ENCODE data around the gene LYZL1. TPM values are rescaled to one million over a fixed set of nuclear protein-coding genes. Genes with fewer than 3 reads are reported as not detected.

The LYZL1 gene
- total RNA-seq, 2 experiments from 2014 or later: not detected

DNA sequence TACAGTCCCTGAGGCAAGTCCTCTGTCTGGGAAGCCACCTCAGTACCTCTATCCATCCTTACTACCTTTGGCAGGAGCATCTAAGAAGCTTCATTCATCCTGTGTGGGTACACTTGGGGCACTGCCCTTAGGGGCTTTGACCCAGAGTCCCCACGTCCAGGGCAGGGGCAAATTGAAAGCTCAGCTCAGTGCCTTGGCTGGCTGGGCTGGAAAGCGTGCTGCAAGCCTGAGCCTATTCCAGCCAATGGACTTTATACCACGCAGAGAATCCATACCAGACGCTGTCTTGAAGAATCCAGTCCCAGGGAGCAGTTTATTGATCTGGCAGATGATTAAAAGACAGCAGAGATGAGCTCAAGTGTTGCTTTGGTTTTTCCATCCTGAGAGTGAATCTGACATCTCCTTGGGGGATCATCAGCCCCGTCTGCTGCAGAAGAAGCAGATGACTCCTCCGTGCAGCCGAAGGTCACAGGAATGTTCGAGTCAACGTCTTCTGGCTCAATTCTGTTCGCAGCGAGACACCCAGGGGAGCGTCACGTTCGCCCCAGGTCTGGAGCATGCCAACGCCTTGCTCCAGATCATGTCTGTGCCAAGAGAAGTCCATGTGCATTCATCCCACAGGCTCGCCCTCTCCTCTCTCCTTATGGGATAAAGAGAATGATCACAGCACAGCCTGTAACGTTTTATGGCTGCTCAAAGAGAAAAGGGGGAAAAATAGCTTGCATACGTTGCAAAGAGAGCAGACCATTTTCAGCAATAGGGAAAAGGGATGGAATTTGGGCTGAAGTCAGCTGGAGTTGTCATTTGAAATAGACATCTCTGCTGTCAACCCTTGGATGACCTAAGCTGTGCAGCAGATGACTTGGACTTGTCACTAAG is 35.8 kb upstream of the LYZL1 start:
- Histone ChIP-seq H3K4me3 (ENCODE audit: low read length) (no peak overlapping the region), H3K27me3 (ENCODE audit: control insufficient read depth in 1 of 2, insufficient read depth in 2 of 2, low read length in 2 of 2) (peaks cover 3% of the 10 kb centered on the region in 2 experiments), H3K36me3 (ENCODE audit: insufficient read depth, low read length) (no peaks in the 10 kb centered on the region), H3K4me1 (ENCODE audit: insufficient read depth, low read length) (no peaks in the 10 kb centered on the region), H3K27ac (ENCODE audit: low read depth in 1 of 2, low read length in 2 of 2) (no peak overlapping the region), H3K9me3 (ENCODE audit: control insufficient read depth in 1 of 2, insufficient read depth in 1 of 2, low read length in 2 of 2) (no peaks in the 10 kb centered on the region)
- no peak overlapping the region for H3K27ac Mint-ChIP-seq
- ChIA-PET POLR2A (no interaction called here), CTCF (interaction anchor here (0.7 kb wide), 1 partner anchor 1053 kb away, joined by 3 read pairs; no protein-coding TSS in a partner anchor)
- ATAC-seq (ENCODE audit: poor library complexity) (no peak), DNase-seq (no peak)
- H3K36me3 Mint-ChIP-seq (ENCODE audit: low read depth): no peaks in the 10 kb centered on the region
- no peaks in the 10 kb centered on the region for H3K9me3 Mint-ChIP-seq
- TF ChIP-seq, protein P1, sequence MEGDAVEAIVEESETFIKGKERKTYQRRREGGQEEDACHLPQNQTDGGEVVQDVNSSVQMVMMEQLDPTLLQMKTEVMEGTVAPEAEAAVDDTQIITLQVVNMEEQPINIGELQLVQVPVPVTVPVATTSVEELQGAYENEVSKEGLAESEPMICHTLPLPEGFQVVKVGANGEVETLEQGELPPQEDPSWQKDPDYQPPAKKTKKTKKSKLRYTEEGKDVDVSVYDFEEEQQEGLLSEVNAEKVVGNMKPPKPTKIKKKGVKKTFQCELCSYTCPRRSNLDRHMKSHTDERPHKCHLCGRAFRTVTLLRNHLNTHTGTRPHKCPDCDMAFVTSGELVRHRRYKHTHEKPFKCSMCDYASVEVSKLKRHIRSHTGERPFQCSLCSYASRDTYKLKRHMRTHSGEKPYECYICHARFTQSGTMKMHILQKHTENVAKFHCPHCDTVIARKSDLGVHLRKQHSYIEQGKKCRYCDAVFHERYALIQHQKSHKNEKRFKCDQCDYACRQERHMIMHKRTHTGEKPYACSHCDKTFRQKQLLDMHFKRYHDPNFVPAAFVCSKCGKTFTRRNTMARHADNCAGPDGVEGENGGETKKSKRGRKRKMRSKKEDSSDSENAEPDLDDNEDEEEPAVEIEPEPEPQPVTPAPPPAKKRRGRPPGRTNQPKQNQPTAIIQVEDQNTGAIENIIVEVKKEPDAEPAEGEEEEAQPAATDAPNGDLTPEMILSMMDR (IDR thresholded peaks at IDR 0.05): no peak
- H3K27me3 Mint-ChIP-seq: peaks cover 38% of the 10 kb centered on the region
- no peaks in the 10 kb centered on the region for H3K4me1 Mint-ChIP-seq (ENCODE audit: low read depth)
- intact Hi-C loops (cut with DNase I, micrococcal nuclease): no loop called here
- no peak overlapping the region for H3K4me3 Mint-ChIP-seq

DNA sequence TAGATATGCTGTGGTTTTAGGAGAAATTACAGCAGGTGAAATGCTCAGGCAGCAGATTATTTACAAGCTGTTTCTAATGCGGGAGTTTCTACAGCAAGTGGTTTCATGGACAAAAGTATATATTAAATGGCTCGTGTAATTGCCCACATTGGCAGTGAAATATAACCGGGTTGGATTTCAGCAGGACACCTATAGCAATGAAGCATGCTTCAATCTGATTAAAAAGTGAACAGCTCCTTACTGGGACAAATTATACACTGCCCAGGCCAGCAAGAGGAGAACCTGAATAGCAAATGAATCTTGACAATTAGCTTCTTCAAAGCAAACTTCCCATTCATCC is 35.2 kb upstream of the LYZL1 start:
- no peaks in the 10 kb centered on the region for H3K36me3 Mint-ChIP-seq (ENCODE audit: low read depth)
- no peaks in the 10 kb centered on the region for H3K9me3 Mint-ChIP-seq
- H3K27ac ChIP-seq (ENCODE audit: low read depth in 1 of 2, low read length in 2 of 2): no peak overlapping the region

DNA sequence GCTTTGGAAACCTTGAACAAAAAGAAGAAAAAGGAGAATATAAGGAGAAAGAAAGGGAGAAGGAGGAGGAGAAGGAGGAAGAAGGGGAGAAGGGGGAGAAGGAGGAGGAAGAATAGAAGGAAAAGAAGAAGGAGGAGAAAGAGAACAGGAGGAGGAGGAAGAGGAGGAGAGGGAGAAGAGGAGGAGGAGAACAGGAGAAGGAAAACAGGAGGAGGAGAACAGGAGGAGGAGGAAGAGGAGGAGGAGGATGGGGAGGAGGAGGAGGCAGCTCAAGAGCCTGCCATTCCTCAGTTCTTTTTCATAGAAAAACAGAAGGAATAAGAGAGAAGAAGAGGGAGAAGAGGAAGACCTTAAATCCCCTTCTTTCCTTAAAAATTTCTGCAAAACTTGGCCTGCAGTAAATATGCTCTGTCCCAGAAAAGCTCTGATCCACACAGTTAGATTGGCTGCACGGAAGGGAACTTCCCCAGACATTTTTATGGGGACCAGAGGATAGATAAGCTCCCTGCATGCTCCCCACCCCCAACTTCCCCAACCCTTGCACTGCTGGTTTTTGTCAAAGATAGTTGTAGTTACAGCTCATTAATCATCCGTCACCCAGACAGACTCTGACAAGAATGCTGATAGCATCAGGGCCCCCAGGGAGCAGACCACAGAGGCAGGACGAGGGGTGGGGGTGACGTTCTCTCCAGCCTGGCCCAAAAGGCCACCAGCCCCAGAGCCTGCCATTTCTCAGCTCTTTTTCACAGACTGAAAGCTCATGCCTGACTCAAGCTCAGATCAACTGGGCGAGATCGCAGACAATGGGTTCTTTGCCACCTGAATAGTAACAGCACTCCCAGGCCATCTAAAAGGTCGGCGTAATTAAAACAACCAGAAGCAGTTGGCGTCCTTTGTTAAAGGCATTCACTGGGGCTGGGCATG is 34.5 kb upstream of the LYZL1 start:
- Histone ChIP-seq H3K4me3 (ENCODE audit: low read length) (no peak overlapping the region), H3K4me1 (ENCODE audit: insufficient read depth, low read length) (no peaks in the 10 kb centered on the region), H3K36me3 (ENCODE audit: insufficient read depth, low read length) (no peaks in the 10 kb centered on the region), H3K27ac (ENCODE audit: low read depth in 1 of 2, low read length in 2 of 2) (no peak overlapping the region), H3K27me3 (ENCODE audit: control insufficient read depth in 1 of 2, insufficient read depth in 2 of 2, low read length in 2 of 2) (peaks cover 3% of the 10 kb centered on the region in 2 experiments), H3K9me3 (ENCODE audit: control insufficient read depth in 1 of 2, insufficient read depth in 1 of 2, low read length in 2 of 2) (no peaks in the 10 kb centered on the region)
- H3K9me3 Mint-ChIP-seq: no peaks in the 10 kb centered on the region
- peaks cover 34% of the 10 kb centered on the region for H3K27me3 Mint-ChIP-seq
- intact Hi-C loops (cut with DNase I, micrococcal nuclease): no loop called here
- DNase-seq (no peak), ATAC-seq (ENCODE audit: poor library complexity) (no peak)
- POLR2A ChIA-PET: no interaction called here
- CTCF ChIA-PET: interaction anchor here (0.7 kb wide), 1 partner anchor 1052 kb away, joined by 3 read pairs; no protein-coding TSS in a partner anchor
- no peak overlapping the region for H3K4me3 Mint-ChIP-seq
- no peak overlapping the region for H3K27ac Mint-ChIP-seq
- TF ChIP-seq, protein P1 (IDR thresholded peaks at IDR 0.05): no peak
- no peaks in the 10 kb centered on the region for H3K4me1 Mint-ChIP-seq (ENCODE audit: low read depth)
- H3K36me3 Mint-ChIP-seq (ENCODE audit: low read depth): no peaks in the 10 kb centered on the region

More for the DNA sequence above, 35.2 kb upstream of the LYZL1 start:
- Histone ChIP-seq H3K9me3 (ENCODE audit: control insufficient read depth in 1 of 2, insufficient read depth in 1 of 2, low read length in 2 of 2) (no peaks in the 10 kb centered on the region), H3K36me3 (ENCODE audit: insufficient read depth, low read length) (no peaks in the 10 kb centered on the region), H3K4me1 (ENCODE audit: insufficient read depth, low read length) (no peaks in the 10 kb centered on the region), H3K4me3 (ENCODE audit: low read length) (no peak overlapping the region), H3K27me3 (ENCODE audit: control insufficient read depth in 1 of 2, insufficient read depth in 2 of 2, low read length in 2 of 2) (peaks cover 3% of the 10 kb centered on the region in 2 experiments)
- no peak overlapping the region for H3K4me3 Mint-ChIP-seq
- H3K4me1 Mint-ChIP-seq (ENCODE audit: low read depth): no peaks in the 10 kb centered on the region
- DNase-seq: no peak
- POLR2A ChIA-PET: no interaction called here
- intact Hi-C loops (cut with DNase I, micrococcal nuclease): no loop called here
- peaks cover 38% of the 10 kb centered on the region for H3K27me3 Mint-ChIP-seq
- CTCF ChIA-PET: interaction anchor here (0.7 kb wide), 1 partner anchor 1053 kb away, joined by 3 read pairs; no protein-coding TSS in a partner anchor
- ATAC-seq (ENCODE audit: poor library complexity): no peak
- TF ChIP-seq, protein P1 (IDR thresholded peaks at IDR 0.05): no peak
- no peak overlapping the region for H3K27ac Mint-ChIP-seq

All from CD4-positive, alpha-beta T cell (primary cell).